MCF 10A (cell line): ENCODE data around the gene ITGA11. TPM values are rescaled to one million over a fixed set of nuclear protein-coding genes. Genes with fewer than 3 reads are reported as not detected.

Experiments
- BruUV-seq: library from RNA; stranded (reverse); fragments of 400-500 nt; replicated peaks from 2 replicates; lab custom pipeline; 2021; lab: Mats Ljungman, UMichigan
- CTCF ChIA-PET: fragments of 300-600 bp; sonication (Branson Sonifier 250); formaldehyde crosslinking; extraction: SDS; loops from one replicate; lab custom pipeline; 2021; ENCODE audit warnings: antibody characterized with exemption, inconsistent platforms; lab: Yijun Ruan, JAX
- POLR2A ChIA-PET: fragments of 300-600, 350-650 bp; sonication (Branson Sonifier 250); formaldehyde crosslinking; extraction: SDS; loops from one replicate; lab custom pipeline; 2020; ENCODE audit warnings: antibody characterized with exemption, inconsistent platforms; lab: Yijun Ruan, JAX
- DNase-seq: peaks from one replicate; pipeline ENCODE4 v3.0.0-alpha.2; 2018; ENCODE audit not compliant: unreplicated experiment
- H3K27ac Mint-ChIP-seq: one replicate; pipeline ENCODE4 v1.8.0; 2022; ENCODE audit warnings: mild to moderate bottlenecking, low read depth, mixed read lengths; ENCODE audit not compliant: unreplicated experiment
- H3K27me3 Mint-ChIP-seq: one replicate; pipeline ENCODE4 v1.8.0; 2022; ENCODE audit warnings: mixed read lengths; ENCODE audit not compliant: insufficient read depth, unreplicated experiment
- H3K36me3 Mint-ChIP-seq: one replicate; pipeline ENCODE4 v1.8.0; 2022; ENCODE audit warnings: mild to moderate bottlenecking, moderate library complexity, mixed read lengths; ENCODE audit not compliant: insufficient read depth, unreplicated experiment
- H3K4me1 Mint-ChIP-seq: one replicate; pipeline ENCODE4 v1.8.0; 2022; ENCODE audit warnings: mixed read lengths; ENCODE audit not compliant: insufficient read depth, unreplicated experiment
- H3K4me3 Mint-ChIP-seq: one replicate; pipeline ENCODE4 v1.8.0; 2022; ENCODE audit warnings: mild to moderate bottlenecking, moderate library complexity, mixed read lengths; ENCODE audit not compliant: unreplicated experiment
- H3K9me3 Mint-ChIP-seq: one replicate; pipeline ENCODE4 v1.8.0; 2022; ENCODE audit warnings: mixed read lengths; ENCODE audit not compliant: unreplicated experiment
- intact Hi-C: fragments of 100-400 bp; cut with micrococcal nuclease; formaldehyde crosslinking; loops from 2 replicates; pipeline ENCODE4 v1.14.1; 2022
- total RNA-seq: library from RNA; stranded (reverse); gene quantifications from 2 replicates; pipeline ENCODE4 v1.2.3, GENCODE V29; 2022
- TF ChIP-seq, protein P1 (sequence below): fragments of 200-600 bp; IDR thresholded peaks from one replicate; pipeline ENCODE4 v1.8.0; 2022; ENCODE audit warnings: antibody characterized with exemption, mild to moderate bottlenecking; ENCODE audit not compliant: unreplicated experiment

ITGA11 gene
- total RNA-seq, 1 experiment from 2014 or later, result 0.19 TPM

DNA sequence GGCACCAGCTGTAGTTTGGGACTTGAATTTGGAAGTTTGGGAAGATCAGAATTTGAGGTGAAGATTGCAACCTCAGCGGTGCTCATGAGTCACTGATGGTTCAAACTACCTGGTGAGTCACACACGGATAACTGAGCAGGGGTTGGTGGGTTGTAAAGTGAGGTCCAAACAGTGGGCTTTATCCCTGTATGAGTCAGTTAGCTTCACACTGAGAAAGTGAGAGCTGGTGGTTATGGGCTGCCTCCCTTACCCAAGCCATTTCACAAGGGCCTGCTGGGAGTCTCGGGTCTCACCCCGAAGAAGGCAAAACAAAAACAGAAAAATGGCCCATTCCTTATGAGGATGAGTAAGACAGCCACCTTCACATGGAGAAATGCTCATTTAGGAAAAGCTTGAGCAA, 77.0 kb downstream of the ITGA11 start:
- BruUV-seq, result no TSS peak
- Mint-ChIP-seq H3K4me3 (no peak overlapping the region), H3K4me1 (peaks cover 22% of the 10 kb centered on the region), H3K36me3 (no peaks in the 10 kb centered on the region), H3K27me3 (no peaks in the 10 kb centered on the region), H3K9me3 (no peaks in the 10 kb centered on the region), H3K27ac (no peak overlapping the region)
- TF ChIP-seq, protein P1, sequence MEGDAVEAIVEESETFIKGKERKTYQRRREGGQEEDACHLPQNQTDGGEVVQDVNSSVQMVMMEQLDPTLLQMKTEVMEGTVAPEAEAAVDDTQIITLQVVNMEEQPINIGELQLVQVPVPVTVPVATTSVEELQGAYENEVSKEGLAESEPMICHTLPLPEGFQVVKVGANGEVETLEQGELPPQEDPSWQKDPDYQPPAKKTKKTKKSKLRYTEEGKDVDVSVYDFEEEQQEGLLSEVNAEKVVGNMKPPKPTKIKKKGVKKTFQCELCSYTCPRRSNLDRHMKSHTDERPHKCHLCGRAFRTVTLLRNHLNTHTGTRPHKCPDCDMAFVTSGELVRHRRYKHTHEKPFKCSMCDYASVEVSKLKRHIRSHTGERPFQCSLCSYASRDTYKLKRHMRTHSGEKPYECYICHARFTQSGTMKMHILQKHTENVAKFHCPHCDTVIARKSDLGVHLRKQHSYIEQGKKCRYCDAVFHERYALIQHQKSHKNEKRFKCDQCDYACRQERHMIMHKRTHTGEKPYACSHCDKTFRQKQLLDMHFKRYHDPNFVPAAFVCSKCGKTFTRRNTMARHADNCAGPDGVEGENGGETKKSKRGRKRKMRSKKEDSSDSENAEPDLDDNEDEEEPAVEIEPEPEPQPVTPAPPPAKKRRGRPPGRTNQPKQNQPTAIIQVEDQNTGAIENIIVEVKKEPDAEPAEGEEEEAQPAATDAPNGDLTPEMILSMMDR, result no peak
- POLR2A ChIA-PET, result interaction anchor here (1.9 kb wide), 1 partner anchor 11 kb away, joined by 4 read pairs; no protein-coding TSS in a partner anchor
- intact Hi-C loops, result no loop called here
- peak; percentile 95 for DNase-seq
- CTCF ChIA-PET, result interaction anchor here (0.6 kb wide), 1 partner anchor 27 kb away, joined by 3 read pairs; no protein-coding TSS in a partner anchor

- no peaks in the 10 kb centered on the region for H3K9me3 Mint-ChIP-seq
- TF ChIP-seq, protein P1, result no peak
- ChIA-PET CTCF (interaction anchor here (0.6 to 1.4 kb wide), 2 partner anchors 27 to 321 kb away, joined by 3 to 6 read pairs; no protein-coding TSS in a partner anchor), POLR2A (interaction anchor here (0.7 kb wide), 1 partner anchor 20 kb away, joined by 3 read pairs; no protein-coding TSS in a partner anchor)
- DNase-seq, result no peak
- BruUV-seq, result no TSS peak
- H3K4me3 Mint-ChIP-seq, result no peak overlapping the region
- no peaks in the 10 kb centered on the region for H3K36me3 Mint-ChIP-seq
- H3K4me1 Mint-ChIP-seq, result peaks cover 22% of the 10 kb centered on the region
- no peaks in the 10 kb centered on the region for H3K27me3 Mint-ChIP-seq
- peak overlapping the region; percentile 81 for H3K27ac Mint-ChIP-seq
- intact Hi-C loops, result no loop called here
Measured at GRCh38 chr15:68354268-68354667, 77.7 kb downstream of the ITGA11 start.

DNA sequence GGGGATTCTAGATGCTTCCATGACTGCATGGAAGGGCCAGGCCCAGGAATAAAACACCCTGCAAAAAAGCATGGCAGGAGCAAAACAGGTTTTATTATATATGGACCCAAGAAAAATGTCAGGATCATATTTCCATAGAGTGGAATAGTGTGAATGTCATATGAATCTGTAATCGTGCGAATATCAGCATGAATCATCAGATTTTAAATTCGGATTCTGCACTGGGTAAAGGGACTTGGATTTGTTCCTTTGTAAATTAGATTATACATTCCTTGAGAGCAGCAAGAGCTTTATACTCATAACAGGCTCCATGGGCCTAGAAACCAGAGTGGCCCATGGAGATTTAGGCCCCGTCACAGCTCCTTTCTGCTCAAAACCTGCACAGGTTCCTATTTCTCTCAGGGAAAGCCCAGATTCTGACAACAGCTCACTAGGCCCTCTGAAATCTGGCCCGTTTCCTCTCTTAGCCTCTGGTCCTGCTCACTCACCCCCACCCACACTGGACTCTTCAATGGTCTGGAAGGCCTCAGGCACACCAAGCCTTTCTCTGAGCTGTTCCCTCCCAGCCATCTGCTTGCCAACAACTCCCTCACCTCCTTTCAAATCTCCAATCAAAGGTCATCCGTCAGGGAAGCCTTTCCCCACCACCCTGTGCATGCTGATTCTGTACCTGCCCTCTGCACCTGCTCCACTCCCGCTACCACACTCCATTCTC, 78.4 kb downstream of the ITGA11 start:
- POLR2A ChIA-PET, result interaction anchor here (0.6 to 1.7 kb wide), 4 partner anchors 10 to 59 kb away, joined by 3 to 10 read pairs (median 3); no protein-coding TSS in a partner anchor
- Mint-ChIP-seq H3K27me3 (no peaks in the 10 kb centered on the region), H3K4me1 (peaks cover 24% of the 10 kb centered on the region), H3K36me3 (no peaks in the 10 kb centered on the region), H3K27ac (peak overlapping the region; percentile 81), H3K9me3 (no peaks in the 10 kb centered on the region), H3K4me3 (no peak overlapping the region)
- TF ChIP-seq, protein P1, result no peak
- no TSS peak for BruUV-seq
- no peak for DNase-seq
- intact Hi-C loops, result no loop called here
- CTCF ChIA-PET, result interaction anchor here (0.6 to 1.6 kb wide), 3 partner anchors 100 to 441 kb away, joined by 3 to 6 read pairs (median 4); no protein-coding TSS in a partner anchor

- Mint-ChIP-seq H3K36me3 (no peaks in the 10 kb centered on the region), H3K4me3 (no peak overlapping the region), H3K9me3 (no peaks in the 10 kb centered on the region), H3K27me3 (no peaks in the 10 kb centered on the region), H3K27ac (peak overlapping the region; percentile 80), H3K4me1 (peaks cover 28% of the 10 kb centered on the region)
- TF ChIP-seq, protein P1, result no peak
- ChIA-PET CTCF (interaction anchor here (0.5 to 1.6 kb wide), 4 partner anchors 46 to 322 kb away, joined by 3 to 6 read pairs (median 4); no protein-coding TSS in a partner anchor), POLR2A (interaction anchor here (0.7 to 1.7 kb wide), 5 partner anchors 9 to 945 kb away, joined by 3 to 10 read pairs (median 3); no protein-coding TSS in a partner anchor)
- no TSS peak for BruUV-seq
- intact Hi-C loops, result no loop called here
- DNase-seq, result peak; percentile 94
Measured at GRCh38 chr15:68352401-68353062, 79.4 kb downstream of the ITGA11 start.
